OCI-LY7 (cell line): Measurements from ENCODE around the gene SEPHS2.

ENCODE experiments used
- CTCF ChIP-seq: fragments of 200-600 bp; sonication (generic); conservative IDR thresholded peaks from 2 replicates; pipeline ENCODE4 v1.5.1; 2014; ENCODE audit warnings: mild to moderate bottlenecking, antibody characterized with exemption, low read length, moderate library complexity, mixed read lengths
- EZH2phosphoT487 ChIP-seq: fragments of 200-600 bp; sonication (generic); IDR thresholded peaks from 2 replicates; pipeline ENCODE4 v1.6.1; 2018; ENCODE audit warnings: low read depth, borderline replicate concordance, mild to moderate bottlenecking, mixed run types, antibody characterized with exemption, low read length, moderate library complexity, mixed read lengths

GRCh38 chr16:30459456-30459855 lies 13.8 kb upstream of the SEPHS2 start:
- TF ChIP-seq CTCF (no peak), EZH2phosphoT487 (no peak)
